Dedifferentiated amniotic fluid mesenchymal stem cell (primary cell): ENCODE measurements around the gene GALR2.
"Not testable (repeated sequence)": the region's sequence is repeated elsewhere in the genome, so short reads cannot be mapped to it uniquely, and the experiment has no call there.

Experiments used
- DNase-seq: peaks from one replicate; pipeline ENCODE4 v3.0.0-alpha.2; 2016; ENCODE audit errors: extremely low spot score

Gene GALR2, protein sequence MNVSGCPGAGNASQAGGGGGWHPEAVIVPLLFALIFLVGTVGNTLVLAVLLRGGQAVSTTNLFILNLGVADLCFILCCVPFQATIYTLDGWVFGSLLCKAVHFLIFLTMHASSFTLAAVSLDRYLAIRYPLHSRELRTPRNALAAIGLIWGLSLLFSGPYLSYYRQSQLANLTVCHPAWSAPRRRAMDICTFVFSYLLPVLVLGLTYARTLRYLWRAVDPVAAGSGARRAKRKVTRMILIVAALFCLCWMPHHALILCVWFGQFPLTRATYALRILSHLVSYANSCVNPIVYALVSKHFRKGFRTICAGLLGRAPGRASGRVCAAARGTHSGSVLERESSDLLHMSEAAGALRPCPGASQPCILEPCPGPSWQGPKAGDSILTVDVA

GRCh38 chr17:76074390-76075363 lies at the start of gene GALR2:
Gene GALR2, plus strand, starts transcription at chr17:76074781. Its CDS starts 103 bp downstream, at chr17:76074884.
- no peak for DNase-seq

DNA sequence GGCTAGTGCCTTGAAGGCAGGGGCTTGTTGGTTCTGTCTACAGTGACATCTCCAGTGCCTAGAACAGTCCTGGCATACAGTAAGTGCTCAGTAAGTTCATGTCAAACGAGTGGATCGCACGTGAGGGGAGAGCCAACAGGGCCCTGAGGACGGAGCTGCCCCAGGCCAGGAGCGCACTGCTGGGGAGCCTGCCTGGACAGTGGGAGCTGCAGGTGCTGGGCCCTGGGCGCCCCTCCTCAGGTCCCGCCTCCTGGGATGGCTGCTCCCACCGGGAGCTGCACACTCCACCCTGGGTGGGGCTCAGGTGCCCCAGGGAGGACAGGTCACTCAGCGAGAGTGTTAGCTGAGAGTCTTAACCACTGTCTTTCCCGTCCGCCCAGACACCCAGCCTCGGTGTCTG lies 49.3 kb upstream of the GALR2 start:
- no peak for DNase-seq

- DNase-seq = no peak
Measured at GRCh38 chr17:76026714-76027158, 47.8 kb upstream of the GALR2 start.

GRCh38 chr17:76027159-76027839 lies 47.3 kb upstream of the GALR2 start, which contains the start of gene EVPL:
Gene EVPL, minus strand, starts transcription at chr17:76027306. Its CDS starts 108 bp downstream, at chr17:76027198.
- no peak for DNase-seq

DNA sequence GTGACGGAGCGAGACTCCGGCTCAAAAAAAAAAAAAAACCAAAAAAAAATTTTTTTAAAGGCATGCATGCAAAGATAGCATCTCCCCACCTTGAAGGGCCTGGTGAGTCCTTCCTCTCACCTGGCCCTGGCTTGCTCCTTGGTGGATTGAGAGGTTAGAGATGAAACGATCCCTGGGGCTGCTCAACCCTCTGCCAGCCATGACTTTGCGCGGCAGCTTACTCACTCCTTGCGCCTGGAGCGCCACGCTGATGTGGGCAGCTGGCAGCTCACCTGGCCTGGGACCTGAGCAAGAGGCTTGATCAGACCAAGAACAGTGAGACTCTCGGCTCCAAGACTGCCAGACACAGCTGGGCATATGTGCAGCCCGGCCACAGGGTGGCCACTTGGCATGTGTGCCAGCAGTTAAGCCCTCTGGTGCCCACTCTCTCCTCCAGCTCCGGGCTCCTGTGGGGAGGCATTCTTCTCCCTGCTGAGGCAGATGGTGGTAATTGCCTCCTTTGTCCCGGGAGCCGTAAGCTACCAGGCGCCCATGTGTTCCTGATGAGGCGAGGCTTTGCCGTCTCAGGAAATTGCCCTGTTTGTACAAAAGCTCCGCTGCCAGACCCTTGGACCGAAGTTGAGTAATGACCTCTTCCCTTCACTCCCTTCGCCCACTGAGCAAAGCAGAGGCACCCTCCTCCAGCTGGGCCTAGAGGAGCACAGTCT lies 42.4 kb upstream of the GALR2 start:
- no peak for DNase-seq

DNA sequence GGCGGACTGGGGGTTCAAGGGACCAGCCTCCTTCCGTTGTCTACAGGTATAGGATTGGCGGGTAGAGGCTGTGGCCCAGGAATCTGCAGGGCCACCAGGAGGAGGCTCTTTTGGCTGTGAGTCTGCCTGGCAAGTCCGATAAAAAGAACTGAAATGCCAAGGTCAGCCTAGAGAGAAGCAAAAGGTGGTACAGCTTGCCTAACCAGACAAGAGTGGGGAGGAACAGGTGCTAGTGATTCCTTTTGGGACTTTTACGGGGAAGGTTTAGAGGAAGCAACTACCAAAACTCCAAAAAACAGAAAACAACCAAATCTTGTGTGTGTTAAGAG lies 41.8 kb upstream of the GALR2 start:
- DNase-seq = no peak

GRCh38 chr17:76033139-76033538 lies 41.4 kb upstream of the GALR2 start:
- DNase-seq = no peak

- no peak for DNase-seq
Measured at GRCh38 chr17:76034428-76035350, 39.9 kb upstream of the GALR2 start.

DNA sequence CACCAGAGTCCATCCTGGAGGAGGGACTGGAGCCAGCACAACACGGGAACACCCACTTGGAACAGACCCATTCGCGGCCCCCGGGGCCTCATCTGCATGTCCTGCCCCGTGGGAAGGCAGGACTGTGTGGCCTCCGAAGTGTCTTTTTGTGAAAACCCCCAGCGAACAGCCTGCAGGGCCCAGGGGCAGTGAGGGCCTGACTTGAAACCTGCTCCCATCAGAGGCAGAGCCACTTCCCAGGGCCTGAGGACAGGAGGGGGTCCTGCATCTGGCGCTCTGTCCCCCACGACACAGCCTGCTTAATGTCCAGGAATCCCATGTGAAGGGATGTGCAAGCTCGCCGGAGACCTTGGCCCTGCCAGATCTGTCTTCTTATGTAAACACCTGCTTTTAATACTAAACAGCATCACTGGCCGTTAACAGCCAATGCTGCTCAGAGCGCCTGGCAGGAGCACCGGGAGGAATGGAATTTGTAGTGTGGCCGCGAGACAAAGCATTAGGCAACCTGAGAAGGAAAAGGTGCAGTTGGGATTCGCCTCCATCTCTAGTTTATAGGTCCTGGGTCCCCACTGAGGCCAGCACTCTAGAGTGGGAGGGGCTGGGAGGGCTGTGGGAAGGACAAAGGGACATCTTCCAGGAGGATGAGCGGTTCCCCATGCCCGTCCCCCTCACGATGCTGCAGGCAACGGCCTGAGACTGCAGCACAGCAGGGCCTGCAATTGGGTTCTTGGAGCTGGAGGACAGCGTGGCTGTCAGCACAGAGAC lies 37.9 kb upstream of the GALR2 start:
- DNase-seq = no peak

DNA sequence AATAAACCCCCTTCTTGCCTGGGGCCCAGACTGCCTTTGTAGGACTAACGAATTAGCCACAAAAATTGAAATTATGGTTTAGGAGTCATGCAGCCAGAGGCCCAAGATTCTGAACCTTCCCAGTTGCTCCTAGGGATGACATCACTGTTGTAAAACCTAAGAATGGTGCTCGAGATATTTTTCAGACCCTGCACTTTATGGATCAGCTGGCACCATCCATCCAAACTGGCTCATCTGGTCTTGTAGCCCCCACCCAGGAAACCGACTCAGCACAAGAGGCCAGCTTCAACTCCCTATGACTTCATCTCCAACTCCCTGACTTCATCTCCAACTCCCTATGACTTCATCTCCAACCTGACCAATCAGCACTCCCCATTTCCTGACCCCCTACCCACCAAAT lies 36.5 kb upstream of the GALR2 start:
- DNase-seq = no peak

DNA sequence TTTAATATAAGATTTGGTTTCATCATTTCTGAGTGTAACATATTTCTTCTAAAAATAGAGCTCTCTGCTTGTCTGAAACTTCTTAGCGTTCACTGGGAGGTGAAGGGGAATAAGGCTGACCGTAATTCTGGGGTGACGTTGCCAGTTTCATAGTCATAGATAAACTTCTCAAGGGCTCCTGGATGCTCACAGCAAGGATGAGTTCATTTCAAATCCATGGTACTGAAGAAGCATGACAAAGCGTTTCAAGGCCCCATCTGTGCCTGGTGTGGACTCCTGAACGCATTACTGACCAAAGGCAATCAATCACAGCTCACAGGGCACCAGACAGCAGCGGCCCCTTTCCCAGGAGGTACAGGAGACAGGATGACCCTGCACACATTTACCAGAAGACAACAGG lies 35.5 kb upstream of the GALR2 start:
- DNase-seq = no peak

DNA sequence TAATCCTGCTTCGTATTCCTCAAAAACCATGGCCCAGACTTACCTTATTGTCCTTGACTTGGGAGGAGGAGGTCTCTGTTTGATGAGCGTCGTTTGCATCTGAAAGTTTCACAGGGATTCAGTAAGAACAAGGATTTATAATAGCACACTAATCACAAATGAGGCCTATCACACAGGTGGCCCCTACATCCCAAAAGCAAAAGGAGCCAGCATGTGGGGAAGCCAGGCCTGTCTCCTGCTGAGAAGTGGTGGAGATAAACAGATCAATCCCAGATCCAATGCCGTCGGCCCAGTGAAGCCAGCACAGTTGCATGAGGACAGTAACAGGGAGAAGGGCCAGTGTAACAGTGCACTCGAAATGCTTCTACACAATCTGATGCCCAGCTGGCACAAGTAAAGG lies 34.2 kb upstream of the GALR2 start:
- DNase-seq = no peak

- not testable (repeated sequence) for DNase-seq
Measured at GRCh38 chr17:76042868-76043267, 31.7 kb upstream of the GALR2 start.

- not testable (repeated sequence) for DNase-seq
Measured at GRCh38 chr17:76044475-76045007, 30.0 kb upstream of the GALR2 start.

GRCh38 chr17:76046064-76046463 lies 28.5 kb upstream of the GALR2 start:
- DNase-seq = no peak

DNA sequence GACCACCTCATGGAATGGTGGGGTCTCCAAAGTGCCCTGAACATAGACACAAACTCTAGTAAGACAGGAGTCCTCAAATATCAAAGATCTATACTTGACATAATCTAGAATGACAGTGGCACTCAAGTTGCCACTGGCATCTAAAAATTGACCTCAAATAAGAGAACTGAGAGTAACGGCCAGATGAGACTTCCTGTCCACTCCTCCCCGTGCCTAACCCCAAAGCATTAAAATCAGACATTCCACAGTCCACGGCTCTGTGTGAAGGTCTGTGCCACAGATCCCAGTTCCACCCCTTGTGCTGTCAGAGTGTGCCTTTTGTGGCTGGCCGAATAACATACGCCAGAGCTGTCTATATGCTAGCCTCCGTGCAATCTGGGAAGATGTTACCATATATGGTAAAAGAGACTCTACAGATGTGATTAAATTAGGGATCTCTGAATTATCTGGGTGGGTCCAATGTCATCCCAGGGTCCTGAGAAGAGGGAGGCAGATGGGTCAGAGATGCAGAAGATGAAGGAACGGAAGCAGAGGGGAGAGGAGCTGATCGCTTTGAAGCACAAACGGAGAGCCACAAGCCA lies 26.5 kb upstream of the GALR2 start:
- no peak for DNase-seq

- DNase-seq = no peak
Measured at GRCh38 chr17:76048711-76049110, 25.9 kb upstream of the GALR2 start.

DNA sequence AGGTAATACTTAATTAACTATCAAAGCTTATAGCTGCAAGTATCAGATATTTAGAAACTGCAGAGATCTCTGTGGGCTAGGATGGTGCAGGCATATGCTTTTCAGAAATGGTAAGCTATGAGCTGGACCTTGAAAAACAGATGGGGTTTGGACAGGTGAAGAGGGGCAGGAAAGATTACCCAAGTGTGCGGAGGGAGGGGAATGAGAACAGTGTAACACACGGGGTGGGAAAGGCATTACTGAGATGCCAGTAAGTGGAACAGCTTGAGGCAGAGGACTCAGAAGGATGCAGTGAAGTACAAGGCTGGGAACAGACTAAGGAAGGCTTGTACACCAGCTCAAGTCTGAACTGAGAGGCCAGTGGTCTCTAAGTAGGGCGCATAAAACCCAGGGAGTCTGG lies 25.3 kb upstream of the GALR2 start:
- DNase-seq = no peak
